SU-DHL-6 (cell line): Measurements from ENCODE around the gene AEBP1.

ENCODE experiments used
- H2AFZ ChIP-seq: fragments of 200-600 bp; sonication (generic); 2 replicates; pipeline ENCODE4 v1.6.1; 2014; ENCODE audit warnings: low read depth, mild to moderate bottlenecking, moderate library complexity, mixed read lengths, antibody characterized with exemption, low read length; ENCODE audit not compliant: severe bottlenecking
- H3F3A ChIP-seq: fragments of 200-600 bp; shearing (Covaris generic); 2 replicates; pipeline ENCODE4 v1.6.0; 2016; ENCODE audit warnings: antibody characterized with exemption, mild to moderate bottlenecking; ENCODE audit not compliant: insufficient read depth
- H3K27ac ChIP-seq: fragments of 200-600 bp; sonication (generic); 2 replicates; pipeline ENCODE4 v1.5.1; 2016; ENCODE audit warnings: low read depth, mild to moderate bottlenecking, low read length, moderate library complexity, mixed read lengths
- H3K27me3 ChIP-seq: fragments of 200-600 bp; sonication (generic), shearing (Covaris generic); 2 replicates; pipeline ENCODE4 v1.6.0; 2014; ENCODE audit warnings: mild to moderate bottlenecking, low read length
- H3K36me3 ChIP-seq: fragments of 200-600 bp; sonication (generic); 2 replicates; pipeline ENCODE4 v1.6.1; 2014; ENCODE audit warnings: mild to moderate bottlenecking, low read length, mixed read lengths
- H3K4me2 ChIP-seq: fragments of 300-600, 200-600 bp; shearing (Covaris generic), sonication (generic); 2 replicates; pipeline ENCODE4 v1.6.0; 2014; ENCODE audit warnings: low read length, low read depth, mild to moderate bottlenecking; ENCODE audit not compliant: poor library complexity, severe bottlenecking
- H3K4me3 ChIP-seq: fragments of 200-600 bp; sonication (generic); 2 replicates; pipeline ENCODE4 v1.5.1; 2014; ENCODE audit warnings: antibody characterized with exemption, low read length, mild to moderate bottlenecking, mixed read lengths; ENCODE audit not compliant: insufficient read depth, poor library complexity, severe bottlenecking
- H3K79me2 ChIP-seq: fragments of 200-600 bp; sonication (generic); 2 replicates; pipeline ENCODE4 v1.6.1; 2014; ENCODE audit warnings: mild to moderate bottlenecking, low read length, moderate library complexity; ENCODE audit not compliant: insufficient read depth
- H3K9ac ChIP-seq: fragments of 200-600 bp; sonication (generic); 2 replicates; pipeline ENCODE4 v1.7.0; 2014; ENCODE audit warnings: mild to moderate bottlenecking, low read length
- H3K9me2 ChIP-seq: fragments of 200-600 bp; sonication (generic); replicated peaks from 2 replicates; pipeline ENCODE4 v1.6.1; 2014; ENCODE audit warnings: low read length; ENCODE audit not compliant: insufficient read depth
- H3K9me3 ChIP-seq: fragments of 200-600 bp; sonication (generic); 2 replicates; pipeline ENCODE4 v1.6.1; 2014; ENCODE audit warnings: low read length, mixed read lengths; ENCODE audit not compliant: insufficient read depth
- H4K20me1 ChIP-seq: fragments of 200-600 bp; sonication (generic); 2 replicates; pipeline ENCODE4 v1.6.1; 2014; ENCODE audit warnings: low read depth, mild to moderate bottlenecking, antibody characterized with exemption, low read length, moderate library complexity, mixed read lengths
- CTCF ChIP-seq: fragments of 200-600 bp; sonication (generic); IDR thresholded peaks from one replicate; pipeline ENCODE4 v1.5.1; 2017; ENCODE audit warnings: antibody characterized with exemption, mild to moderate bottlenecking, low read length, moderate library complexity; ENCODE audit not compliant: insufficient read depth, poor library complexity, severe bottlenecking
- EZH2phosphoT487 ChIP-seq: fragments of 200-600 bp; sonication (generic), shearing (Covaris generic); conservative IDR thresholded peaks from 2 replicates; pipeline ENCODE4 v1.6.1; 2018; ENCODE audit warnings: mild to moderate bottlenecking, antibody characterized with exemption, low read length, moderate library complexity, mixed read lengths

AEBP1 gene

GRCh38 chr7:44066111-44066460, 38.1 kb upstream of the AEBP1 start:
- no peaks in the 10 kb centered on the region for H3K27me3 ChIP-seq
- H3F3A ChIP-seq = peaks cover 15% of the 10 kb centered on the region
- no peaks in the 10 kb centered on the region for H3K9me3 ChIP-seq
- no peaks in the 10 kb centered on the region for H3K9me2 ChIP-seq
- no peak overlapping the region for H3K9ac ChIP-seq
- H3K79me2 ChIP-seq = no peaks in the 10 kb centered on the region
- H3K4me2 ChIP-seq = no peak overlapping the region
- H3K27ac ChIP-seq = no peak overlapping the region
- H2AFZ ChIP-seq = no peak overlapping the region
- 0 out of 2 replicates have a peak, but pooled peaks cover 3% of the 10 kb centered on the region for H3K36me3 ChIP-seq
- H4K20me1 ChIP-seq = peaks cover 4% of the 10 kb centered on the region; the same call in 1 of the 2 replicates
- no peak overlapping the region for H3K4me3 ChIP-seq
- TF ChIP-seq EZH2phosphoT487 = no peak
- TF ChIP-seq CTCF = no peak

GRCh38 chr7:44066494-44067063, 37.6 kb upstream of the AEBP1 start:
- no peaks in the 10 kb centered on the region for H3K27me3 ChIP-seq
- H3K9me2 ChIP-seq = no peaks in the 10 kb centered on the region
- H3K79me2 ChIP-seq = no peaks in the 10 kb centered on the region
- H3K27ac ChIP-seq = no peak overlapping the region
- peaks cover 15% of the 10 kb centered on the region for H3F3A ChIP-seq
- H3K36me3 ChIP-seq = no peaks in the 10 kb centered on the region
- no peak overlapping the region for H3K9ac ChIP-seq
- H2AFZ ChIP-seq = no peak overlapping the region
- H3K4me2 ChIP-seq = no peak overlapping the region
- TF ChIP-seq CTCF (no peak), EZH2phosphoT487 (no peak)
- H3K4me3 ChIP-seq = no peak overlapping the region
- H3K9me3 ChIP-seq = no peaks in the 10 kb centered on the region
- peaks cover 4% of the 10 kb centered on the region; the same call in 1 of the 2 replicates for H4K20me1 ChIP-seq

- Histone ChIP-seq H3K9me3 (no peaks in the 10 kb centered on the region), H3K4me3 (no peak overlapping the region), H3K4me2 (no peak overlapping the region), H3K9ac (no peak overlapping the region), H3K9me2 (no peaks in the 10 kb centered on the region), H2AFZ (no peak overlapping the region), H3K27ac (no peak overlapping the region), H4K20me1 (peaks cover 4% of the 10 kb centered on the region; the same call in 1 of the 2 replicates), H3K27me3 (no peaks in the 10 kb centered on the region), H3F3A (peaks cover 15% of the 10 kb centered on the region), H3K79me2 (no peaks in the 10 kb centered on the region), H3K36me3 (no peaks in the 10 kb centered on the region)
- no peak for TF ChIP-seq EZH2phosphoT487
- TF ChIP-seq CTCF = no peak
Observed at GRCh38 chr7:44067064-44067951, 36.8 kb upstream of the AEBP1 start.
